GM20431 (cell line): ENCODE measurements around the gene ELAVL1.
"Not testable (repeated sequence)": the region's sequence is repeated elsewhere in the genome, so short reads cannot be mapped to it uniquely, and the experiment has no call there.

ENCODE experiments used
- in situ Hi-C: fragments of 300-500 bp; cut with MseI, MboI; formaldehyde crosslinking; loops from one replicate; pipeline ENCODE4 v1.15.0; 2020; ENCODE audit warnings: low sequenced_read_pairs; ENCODE audit not compliant: unreplicated experiment

The ELAVL1 gene

GRCh38 chr19:8005534-8006256 lies at the start of gene ELAVL1:
ELAVL1 (minus strand) TSS chr19:8005641; CDS start chr19:7991815, 13,826 bp downstream.
- in situ Hi-C loops, result no loop called here

DNA sequence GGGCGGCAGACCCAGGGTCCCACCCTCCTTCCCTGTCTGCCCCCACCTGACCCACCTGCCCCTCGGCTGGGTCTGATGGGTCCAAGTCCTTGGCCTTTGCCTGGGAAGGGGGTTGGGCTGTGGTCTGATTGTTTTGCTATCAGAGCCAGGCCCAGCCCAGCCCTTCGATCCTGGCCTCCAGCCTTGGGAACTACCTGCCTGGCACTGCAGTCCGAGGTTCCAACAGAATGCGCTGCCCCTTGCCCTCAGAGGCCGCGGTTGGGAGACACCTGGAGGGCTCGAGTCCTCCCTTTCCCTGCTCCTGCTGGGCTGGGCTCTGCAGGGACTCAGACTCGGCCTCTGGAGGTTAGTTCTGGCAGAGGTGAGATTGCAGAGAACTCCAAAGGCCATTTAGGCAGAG lies 48.7 kb upstream of the ELAVL1 start:
- in situ Hi-C loops, result no loop called here

GRCh38 chr19:8052464-8052859 lies 47.0 kb upstream of the ELAVL1 start, which contains the start of gene CCL25:
CCL25 (plus strand) TSS chr19:8052760; CDS start chr19:8053050, 290 bp downstream.
- in situ Hi-C loops, result no loop called here

GRCh38 chr19:8050274-8051096 lies 45.0 kb upstream of the ELAVL1 start:
- in situ Hi-C loops, result no loop called here

GRCh38 chr19:8046569-8047165 lies 41.2 kb upstream of the ELAVL1 start:
- in situ Hi-C loops, result no loop called here

GRCh38 chr19:8045872-8046568 lies 40.6 kb upstream of the ELAVL1 start:
- in situ Hi-C loops, result no loop called here

DNA sequence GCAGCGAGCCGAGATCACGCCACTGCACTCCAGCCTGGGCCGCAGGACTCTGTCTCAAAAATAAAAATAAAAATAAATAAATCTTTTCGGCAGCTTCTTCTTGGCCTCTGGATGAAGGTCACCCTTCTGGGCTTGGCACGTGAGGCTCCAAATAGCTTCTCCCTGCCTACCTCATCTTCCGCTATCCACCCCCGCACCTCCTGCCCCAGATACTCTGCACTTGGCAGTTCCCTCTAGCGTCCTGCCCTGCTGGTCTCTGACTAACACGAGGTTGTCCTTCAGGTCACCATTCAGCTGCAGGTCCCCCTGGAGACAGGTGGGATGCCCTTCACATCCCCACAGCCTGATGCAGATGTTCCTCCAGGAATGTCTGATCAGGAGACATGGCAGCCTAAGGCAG lies 38.6 kb upstream of the ELAVL1 start:
- in situ Hi-C loops, result no loop called here

DNA sequence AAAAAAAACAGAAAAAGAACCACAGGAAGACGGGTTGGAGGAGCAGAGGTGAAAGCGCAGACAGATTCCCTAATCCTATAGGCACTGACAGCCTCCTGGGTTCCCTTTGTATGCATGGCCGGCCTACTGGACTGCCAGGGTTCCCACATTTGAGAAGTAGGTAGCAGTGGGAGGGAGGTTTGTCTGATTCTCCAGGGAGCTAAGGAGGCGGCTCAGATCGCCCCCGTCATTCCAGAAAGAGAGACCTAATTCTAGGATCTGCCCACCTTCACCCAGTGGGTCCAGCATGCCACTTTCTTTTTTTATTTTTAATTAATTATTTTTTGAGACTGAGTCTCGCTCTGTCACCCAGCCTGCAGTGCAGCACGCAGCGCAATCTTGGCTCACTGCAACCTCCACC lies 37.5 kb upstream of the ELAVL1 start:
- in situ Hi-C loops, result no loop called here

DNA sequence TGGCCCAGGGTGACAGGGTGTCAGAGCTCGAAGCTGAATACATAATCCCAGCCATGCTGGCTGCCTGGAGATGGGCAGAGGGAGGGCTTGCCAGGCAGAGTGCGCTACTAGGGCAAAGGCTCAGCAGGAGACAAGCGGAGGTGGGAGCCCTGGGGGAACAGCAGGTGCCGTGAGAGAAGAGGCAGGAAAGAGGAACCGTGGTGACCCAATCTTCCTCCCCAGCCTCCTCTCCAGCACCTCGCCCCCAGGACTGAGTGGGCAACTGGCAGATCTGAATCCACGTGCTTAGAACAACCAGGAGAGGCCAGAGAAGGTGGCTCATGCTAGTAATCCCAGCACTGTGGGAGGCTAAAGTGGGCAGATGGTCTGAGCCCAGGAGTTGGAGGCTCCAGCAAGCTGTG lies 36.1 kb upstream of the ELAVL1 start:
- in situ Hi-C loops, result no loop called here

DNA sequence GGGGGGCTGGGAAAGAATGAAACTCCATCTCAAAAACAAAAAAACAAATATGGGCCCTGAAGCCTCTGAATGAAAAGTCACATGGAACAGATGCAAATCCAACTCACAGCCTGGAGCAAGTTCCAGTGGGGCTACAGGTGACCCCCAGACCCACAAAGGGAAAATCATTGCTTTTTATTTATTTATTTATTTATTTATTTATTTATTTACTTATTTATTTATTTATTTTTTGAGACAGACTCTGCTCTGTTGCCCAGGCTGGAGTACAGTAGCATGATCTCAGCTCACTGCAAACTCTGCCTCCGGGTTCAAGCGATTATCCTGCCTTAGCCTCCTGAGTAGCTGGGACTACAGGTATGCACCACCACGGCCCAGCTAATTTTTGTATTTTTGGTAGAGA lies 33.8 kb upstream of the ELAVL1 start:
- in situ Hi-C loops, result no loop called here

- in situ Hi-C loops, result no loop called here
Observed at GRCh38 chr19:8038815-8039214, 33.4 kb upstream of the ELAVL1 start.

DNA sequence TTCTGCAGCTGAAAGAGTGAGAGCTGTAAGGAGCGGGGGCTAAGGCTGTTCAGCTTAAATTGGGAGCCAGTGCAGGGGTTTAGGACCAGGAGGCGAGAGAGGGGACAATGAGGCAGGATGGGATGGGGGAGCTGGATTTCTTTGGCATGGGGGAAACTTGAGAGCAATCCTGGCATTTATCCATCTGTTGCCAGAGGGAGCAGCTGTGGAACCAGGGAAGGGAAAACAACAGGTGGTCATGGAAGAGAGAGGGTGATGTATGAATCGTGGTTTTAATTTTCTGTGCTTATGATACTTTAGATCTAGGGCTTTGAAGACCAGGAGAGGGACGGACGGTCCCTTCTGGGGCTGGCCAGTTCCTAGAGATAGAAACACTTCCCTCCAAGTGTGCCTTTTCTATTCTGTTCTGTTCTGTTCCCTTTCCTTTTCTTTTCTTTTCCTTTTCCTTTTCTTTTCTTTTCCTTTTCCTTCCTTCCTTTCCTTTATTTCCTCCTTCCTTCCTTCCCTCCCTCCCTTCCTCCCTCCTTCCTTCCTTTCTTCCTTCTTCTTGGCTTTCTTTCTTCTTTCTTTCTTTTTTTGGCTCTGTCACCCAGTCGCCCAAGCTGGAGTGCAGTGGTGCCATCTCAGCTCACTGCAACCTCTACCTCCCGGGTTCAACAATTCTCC lies 31.1 kb upstream of the ELAVL1 start:
- in situ Hi-C loops, result no loop called here

GRCh38 chr19:8034178-8034525 lies 28.7 kb upstream of the ELAVL1 start:
- in situ Hi-C loops, result no loop called here

GRCh38 chr19:8033287-8034177 lies 28.1 kb upstream of the ELAVL1 start:
- in situ Hi-C loops, result not testable (repeated sequence)

- in situ Hi-C loops, result no loop called here
Observed at GRCh38 chr19:8030960-8031359, 25.5 kb upstream of the ELAVL1 start.

- in situ Hi-C loops, result no loop called here
Observed at GRCh38 chr19:8028951-8029491, 23.6 kb upstream of the ELAVL1 start.

GRCh38 chr19:8025316-8025715 lies 19.9 kb upstream of the ELAVL1 start:
- in situ Hi-C loops, result no loop called here

DNA sequence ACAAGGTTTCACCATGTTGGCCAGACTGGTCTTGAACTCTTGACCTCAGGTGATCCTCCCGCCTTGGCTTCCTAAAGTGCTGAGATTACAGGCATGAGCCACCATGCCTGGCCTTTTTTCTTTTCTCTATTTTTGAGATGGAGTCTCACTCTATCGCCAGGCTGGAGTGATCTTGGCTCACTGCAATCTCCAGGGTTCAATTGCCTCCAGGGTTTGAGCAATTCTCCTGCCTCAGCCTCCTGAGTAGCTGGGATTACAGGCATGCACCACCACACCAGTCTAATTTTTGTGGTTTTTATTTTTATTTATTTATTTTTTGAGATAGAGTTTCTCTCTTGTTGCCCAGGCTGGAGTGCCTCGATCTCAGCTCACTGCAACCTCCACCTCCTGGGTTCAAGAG lies 18.8 kb upstream of the ELAVL1 start:
- in situ Hi-C loops, result not testable (repeated sequence)

- in situ Hi-C loops, result no loop called here
Observed at GRCh38 chr19:8023371-8023770, 17.9 kb upstream of the ELAVL1 start.
